Fibroblast of lung (primary cell): ENCODE results near the gene NAPG.

Experiments used
- CTCF ChIP-seq, 2 donors: IDR thresholded peaks in 1 of 2; conservative IDR thresholded peaks in 1 of 2; 1 replicate in 1 of 2; 2 replicates in 1 of 2; pipeline ENCODE4 v1.5.1; 2011 to 2012; ENCODE audit warnings: low read length in 2 of 2, control low read depth in 1 of 2, inconsistent platforms in 1 of 2, low read depth in 1 of 2, mild to moderate bottlenecking in 1 of 2
- EZH2 ChIP-seq: IDR thresholded peaks from 2 replicates; pipeline ENCODE4 v1.5.1; 2012; ENCODE audit warnings: low read length, control low read depth, mild to moderate bottlenecking; ENCODE audit errors: missing control alignments

- no peak for TF ChIP-seq CTCF (conservative IDR thresholded peaks at IDR 0.05 in 1 of 2, IDR thresholded peaks at IDR 0.05 in 1 of 2; ENCODE audit: low read depth in 1 of 2, low read length in 2 of 2)
- TF ChIP-seq EZH2 = no peak
Observed at GRCh38 chr18:10566390-10566789, 40.6 kb downstream of the NAPG start.
